Spinal cord (tissue), 10 donors: ENCODE data around the gene ATP1B2. TPM values are rescaled to one million over a fixed set of nuclear protein-coding genes. Genes with fewer than 3 reads are reported as not detected.
"Not testable (repeated sequence)": the region's sequence is repeated elsewhere in the genome, so short reads cannot be mapped to it uniquely, and the experiment has no call there.

ENCODE experiments used
- DNase-seq, 6 donors: peaks; one replicate each; pipeline versions ENCODE4 v3.0.0 to v3.0.0-alpha.2; 2013 to 2015; ENCODE audit warnings: low spot score in 6 of 6, low read depth in 4 of 6
- H3K27ac ChIP-seq: one replicate; pipeline ENCODE4 v1.5.1; 2013; ENCODE audit warnings: low read depth, low read length, control low read depth
- H3K27me3 ChIP-seq: one replicate; pipeline ENCODE4 v1.6.1; 2013; ENCODE audit warnings: low read length; ENCODE audit not compliant: control insufficient read depth, insufficient read depth
- H3K36me3 ChIP-seq: one replicate; pipeline ENCODE4 v1.6.1; 2013; ENCODE audit warnings: low read length; ENCODE audit not compliant: control insufficient read depth, insufficient read depth
- H3K4me1 ChIP-seq: one replicate; pipeline ENCODE4 v1.6.1; 2013; ENCODE audit warnings: low read length; ENCODE audit not compliant: control insufficient read depth, insufficient read depth
- H3K4me3 ChIP-seq: one replicate; pipeline ENCODE4 v1.5.1; 2013; ENCODE audit warnings: low read depth, low read length, control low read depth
- H3K9me3 ChIP-seq: one replicate; pipeline ENCODE4 v1.6.1; 2013; ENCODE audit warnings: low read length; ENCODE audit not compliant: control insufficient read depth, insufficient read depth
- WGBS: methylation state at CpG from one replicate; pipeline ENCODE4 v1.1.5; 2013; ENCODE audit warnings: missing lambda C conversion rate; ENCODE audit not compliant: insufficient coverage; 5-methylcytosine and 5-hydroxymethylcytosine counted together
- polyA plus RNA-seq, 2 donors: library from polyadenylated mRNA; unstranded; fragments of 120-200 nt; gene quantifications; one replicate each; pipeline ENCODE4 v1.2.1, GENCODE V29; 2013; ENCODE audit not compliant: insufficient read length in 2 of 2
- total RNA-seq, 2 donors: library from RNA; depleted of rRNA in 1 of 2; stranded (reverse); fragments of 120-200 nt in 1 of 2; fragments of >200 nt in 1 of 2; gene quantifications; one replicate each; pipeline versions ENCODE4 v1.2.3 to v1.2.4, GENCODE V29; 2013 to 2014
- donor health status: healthy.

ATP1B2 gene
- total and polyA plus RNA-seq, 4 donors = 29.1 to 332 (median 174) TPM

- DNase-seq = no peak
- 88% methylated on average over 2 of the region's 5 CpGs for WGBS
Observed at GRCh38 chr17:7618608-7619007, 32.1 kb upstream of the ATP1B2 start.

GRCh38 chr17:7620835-7621234 lies 29.9 kb upstream of the ATP1B2 start:
- H3K4me1 ChIP-seq = no peaks in the 10 kb centered on the region
- no peak for DNase-seq
- no peak overlapping the region for H3K4me3 ChIP-seq
- peaks cover 4% of the 10 kb centered on the region for H3K36me3 ChIP-seq
- H3K27ac ChIP-seq = no peak overlapping the region
- 100% methylated on average over 4 of the region's 8 CpGs for WGBS
- no peaks in the 10 kb centered on the region for H3K9me3 ChIP-seq
- H3K27me3 ChIP-seq = no peaks in the 10 kb centered on the region

More at GRCh38 chr17:7618608-7619007, 32.1 kb upstream of the ATP1B2 start:
- Histone ChIP-seq H3K27me3 (no peaks in the 10 kb centered on the region), H3K4me3 (no peak overlapping the region), H3K9me3 (no peaks in the 10 kb centered on the region), H3K27ac (no peak overlapping the region), H3K4me1 (peaks cover 4% of the 10 kb centered on the region), H3K36me3 (no peaks in the 10 kb centered on the region)

- WGBS = 100% methylated on average over 1 of the region's 5 CpGs
Observed at GRCh38 chr17:7623661-7624060, 27.1 kb upstream of the ATP1B2 start.

GRCh38 chr17:7625749-7626148 lies 25.0 kb upstream of the ATP1B2 start:
- peaks cover 12% of the 10 kb centered on the region for H3K36me3 ChIP-seq
- peaks cover 17% of the 10 kb centered on the region for H3K4me1 ChIP-seq
- H3K9me3 ChIP-seq, H3K4me3 ChIP-seq, H3K27ac ChIP-seq, H3K27me3 ChIP-seq, DNase-seq: not testable (repeated sequence)
- WGBS = 96% methylated on average over 13 of the region's 16 CpGs

More at GRCh38 chr17:7623661-7624060, 27.1 kb upstream of the ATP1B2 start:
- Histone ChIP-seq H3K36me3 (peaks cover 12% of the 10 kb centered on the region), H3K9me3 (no peaks in the 10 kb centered on the region), H3K4me3 (no peak overlapping the region), H3K27ac (no peak overlapping the region), H3K27me3 (no peaks in the 10 kb centered on the region), H3K4me1 (peaks cover 17% of the 10 kb centered on the region)
- no peak for DNase-seq

- H3K4me3 ChIP-seq = peak overlapping the region; percentile 93
- no peaks in the 10 kb centered on the region for H3K27me3 ChIP-seq
- DNase-seq = no peak
- peak overlapping the region; percentile 94 for H3K27ac ChIP-seq
- H3K9me3 ChIP-seq = no peaks in the 10 kb centered on the region
- H3K4me1 ChIP-seq = peaks cover 17% of the 10 kb centered on the region
- peaks cover 12% of the 10 kb centered on the region for H3K36me3 ChIP-seq
- WGBS = 82% methylated on average over 5 of the region's 7 CpGs
Observed at GRCh38 chr17:7626307-7626706, 24.4 kb upstream of the ATP1B2 start.

- Histone ChIP-seq H3K27ac (peak overlapping the region; percentile 94), H3K36me3 (peaks cover 12% of the 10 kb centered on the region), H3K4me1 (peaks cover 17% of the 10 kb centered on the region), H3K27me3 (no peaks in the 10 kb centered on the region), H3K4me3 (peak overlapping the region; percentile 93), H3K9me3 (no peaks in the 10 kb centered on the region)
- 0% methylated on average over 4 of the region's 6 CpGs for WGBS
- no peak for DNase-seq
Observed at GRCh38 chr17:7626956-7627249, 23.8 kb upstream of the ATP1B2 start.

GRCh38 chr17:7627250-7628121 lies 23.2 kb upstream of the ATP1B2 start, which contains the start of gene SAT2:
SAT2 (minus strand) TSS chr17:7627821; CDS start chr17:7627635, 186 bp downstream.
- DNase-seq = peak in 5 of 6 donors; percentile 90 to 98 (median 94)
- Histone ChIP-seq H3K4me3 (peak within 1 kb of the TSS; percentile 93), H3K36me3 (peaks cover 12% of the 10 kb centered on the region), H3K4me1 (peaks cover 17% of the 10 kb centered on the region), H3K27ac (peak within 1 kb of the TSS; percentile 94), H3K9me3 (no peaks in the 10 kb centered on the region), H3K27me3 (no peaks in the 10 kb centered on the region)
- under 1% methylated on average over 47 of the region's 54 CpGs for WGBS

GRCh38 chr17:7629939-7630571 lies 20.7 kb upstream of the ATP1B2 start, which contains the start of gene SHBG:
SHBG (plus strand) TSS chr17:7630135; CDS start chr17:7630173, 38 bp downstream.
- Histone ChIP-seq H3K4me1 (peaks cover 28% of the 10 kb centered on the region), H3K36me3 (peaks cover 12% of the 10 kb centered on the region), H3K27ac (no peak within 1 kb of the TSS), H3K4me3 (no peak within 1 kb of the TSS), H3K27me3 (no peaks in the 10 kb centered on the region), H3K9me3 (no peaks in the 10 kb centered on the region)
- WGBS = 75% methylated on average over 13 of the region's 13 CpGs
- no peak for DNase-seq

GRCh38 chr17:7631398-7632380 lies 19.0 kb upstream of the ATP1B2 start:
- Histone ChIP-seq H3K27ac (no peak overlapping the region), H3K4me1 (peaks cover 23% of the 10 kb centered on the region), H3K4me3 (no peak overlapping the region), H3K27me3 (no peaks in the 10 kb centered on the region), H3K36me3 (no peaks in the 10 kb centered on the region), H3K9me3 (no peaks in the 10 kb centered on the region)
- DNase-seq = no peak
- 91% methylated on average over 10 of the region's 11 CpGs for WGBS
